Fibroblast of pulmonary artery (primary cell): Measurements from ENCODE around the gene NKG7.

Experiments used
- DNase-seq: peaks from one replicate; pipeline ENCODE4 v3.0.0-alpha.2; 2010; ENCODE audit warnings: low read depth
- H3K4me3 ChIP-seq: replicated peaks from 2 replicates; pipeline ENCODE4 v1.5.1; 2011; ENCODE audit warnings: low read depth, mild to moderate bottlenecking, control low read depth, low read length, moderate library complexity
- CTCF ChIP-seq: IDR thresholded peaks from 2 replicates; pipeline ENCODE4 v1.5.1; 2011; ENCODE audit warnings: mild to moderate bottlenecking, control low read depth, low read length, inconsistent platforms; ENCODE audit errors: missing control alignments

The NKG7 gene

GRCh38 chr19:51365965-51366388, 6.5 kb downstream of the NKG7 start, which contains the start of gene ETFB:
TSS of gene ETFB (minus strand) at chr19:51366388. CDS start at chr19:51366326, 62 bp downstream.
- TF ChIP-seq CTCF: no peak
- DNase-seq: no peak
- H3K4me3 ChIP-seq: peak within 1 kb of the TSS; percentile 80

GRCh38 chr19:51365211-51365964, 7.1 kb downstream of the NKG7 start:
- peak; percentile 57 for DNase-seq

GRCh38 chr19:51364200-51365106, 8.0 kb downstream of the NKG7 start:
- no peak for DNase-seq
- no peak overlapping the region for H3K4me3 ChIP-seq
- TF ChIP-seq CTCF: no peak

More at GRCh38 chr19:51365211-51365964, 7.1 kb downstream of the NKG7 start:
- peak overlapping the region; percentile 80 for H3K4me3 ChIP-seq
- TF ChIP-seq CTCF: peak; percentile 11

- H3K4me3 ChIP-seq: no peak overlapping the region
- no peak for DNase-seq
- TF ChIP-seq CTCF: no peak
Measured at GRCh38 chr19:51361239-51361638, 11.2 kb downstream of the NKG7 start.

- no peak overlapping the region for H3K4me3 ChIP-seq
- TF ChIP-seq CTCF: no peak
- peak; percentile 86 for DNase-seq
Measured at GRCh38 chr19:51359294-51359693, 13.2 kb downstream of the NKG7 start.

- TF ChIP-seq CTCF: no peak
- no peak for DNase-seq
Measured at GRCh38 chr19:51357952-51358351, 14.5 kb downstream of the NKG7 start.

More at GRCh38 chr19:51357952-51358351, 14.5 kb downstream of the NKG7 start:
- no peak overlapping the region for H3K4me3 ChIP-seq
